K562 (cell line): ENCODE measurements around the gene SCT.

ENCODE experiments used
- FOXJ3 ChIP-seq: sonication (generic); formaldehyde crosslinking; IDR thresholded peaks from 2 replicates; pipeline ENCODE4 v1.4.0; 2020; ENCODE audit warnings: mild to moderate bottlenecking, missing genetic modification reagents
- GATA2 ChIP-seq: sonication (generic); formaldehyde crosslinking; IDR thresholded peaks from 2 replicates; pipeline ENCODE4 v1.4.0; 2020; ENCODE audit warnings: mild to moderate bottlenecking, missing genetic modification reagents
- GMEB1 ChIP-seq: fragments of 250-450 bp; sonication (Bioruptor Pico); IDR thresholded peaks from 2 replicates; pipeline ENCODE4 v1.4.0; 2020; ENCODE audit warnings: mild to moderate bottlenecking
- NFE2L1 ChIP-seq: fragments of 450-650 bp; IDR thresholded peaks from 2 replicates; pipeline ENCODE4 v1.6.1; 2016; ENCODE audit warnings: missing genetic modification characterization, low read depth, mild to moderate bottlenecking, missing compliant biosample characterization, moderate library complexity, borderline replicate concordance
- NRF1 ChIP-seq, 2 experiments: fragments of 450-650 bp; IDR thresholded peaks in 1 of 2; conservative IDR thresholded peaks in 1 of 2; 2 replicates each; pipeline ENCODE4 v1.6.1; 2014; ENCODE audit warnings: mild to moderate bottlenecking in 2 of 2
- POLR3G ChIP-seq: IDR thresholded peaks from 2 replicates; pipeline ENCODE4 v1.6.1; 2011; ENCODE audit not compliant: insufficient read length, insufficient replicate concordance; ENCODE audit errors: extremely low read depth
- REST ChIP-seq, 2 experiments: fragments of 450-650 bp; formaldehyde crosslinking in 1 of 2; IDR thresholded peaks; 2 replicates each; pipeline versions ENCODE4 v1.4.0 to v1.6.1; 2014 to 2020; ENCODE audit warnings: mild to moderate bottlenecking in 2 of 2, borderline replicate concordance in 1 of 2, low read depth in 1 of 2
- ZNF253 ChIP-seq: fragments of 250-450 bp; sonication (Bioruptor Pico); conservative IDR thresholded peaks from 2 replicates; pipeline ENCODE4 v1.6.1; 2021; ENCODE audit warnings: mild to moderate bottlenecking

- no peak for TF ChIP-seq POLR3G
- TF ChIP-seq REST (IDR thresholded peaks at IDR 0.05; ENCODE audit: borderline replicate concordance) = no peak
- TF ChIP-seq REST (CRISPR knock-in tag; IDR thresholded peaks at IDR 0.05; ENCODE audit: low read depth) = no peak
- TF ChIP-seq FOXJ3 = no peak
- no peak for TF ChIP-seq NFE2L1 (tag)
- no peak for TF ChIP-seq NRF1 (conservative IDR thresholded peaks at IDR 0.05 in 1 of 2, IDR thresholded peaks at IDR 0.05 in 1 of 2)
- no peak for TF ChIP-seq ZNF253
- TF ChIP-seq GATA2 = no peak
- no peak for TF ChIP-seq GMEB1 (CRISPR knock-in tag)
These were observed 29.7 kb downstream of the SCT start for GRCh38 chr11:597166-597725.
